Activated CD4-positive, CD25-positive, alpha-beta regulatory T cell treated with anti-CD3 and anti-CD28 coated beads, Interleukin-2, amount 50 U/mL, for 72 hours (primary cell): Measurements from ENCODE around the gene DBN1.
A peak's percentile ranks its signal among the peaks of the same experiment; 100 is the strongest.

Source experiments
- DNase-seq: peaks from one replicate; pipeline ENCODE4 v3.0.0; 2021

The DBN1 gene

DNA sequence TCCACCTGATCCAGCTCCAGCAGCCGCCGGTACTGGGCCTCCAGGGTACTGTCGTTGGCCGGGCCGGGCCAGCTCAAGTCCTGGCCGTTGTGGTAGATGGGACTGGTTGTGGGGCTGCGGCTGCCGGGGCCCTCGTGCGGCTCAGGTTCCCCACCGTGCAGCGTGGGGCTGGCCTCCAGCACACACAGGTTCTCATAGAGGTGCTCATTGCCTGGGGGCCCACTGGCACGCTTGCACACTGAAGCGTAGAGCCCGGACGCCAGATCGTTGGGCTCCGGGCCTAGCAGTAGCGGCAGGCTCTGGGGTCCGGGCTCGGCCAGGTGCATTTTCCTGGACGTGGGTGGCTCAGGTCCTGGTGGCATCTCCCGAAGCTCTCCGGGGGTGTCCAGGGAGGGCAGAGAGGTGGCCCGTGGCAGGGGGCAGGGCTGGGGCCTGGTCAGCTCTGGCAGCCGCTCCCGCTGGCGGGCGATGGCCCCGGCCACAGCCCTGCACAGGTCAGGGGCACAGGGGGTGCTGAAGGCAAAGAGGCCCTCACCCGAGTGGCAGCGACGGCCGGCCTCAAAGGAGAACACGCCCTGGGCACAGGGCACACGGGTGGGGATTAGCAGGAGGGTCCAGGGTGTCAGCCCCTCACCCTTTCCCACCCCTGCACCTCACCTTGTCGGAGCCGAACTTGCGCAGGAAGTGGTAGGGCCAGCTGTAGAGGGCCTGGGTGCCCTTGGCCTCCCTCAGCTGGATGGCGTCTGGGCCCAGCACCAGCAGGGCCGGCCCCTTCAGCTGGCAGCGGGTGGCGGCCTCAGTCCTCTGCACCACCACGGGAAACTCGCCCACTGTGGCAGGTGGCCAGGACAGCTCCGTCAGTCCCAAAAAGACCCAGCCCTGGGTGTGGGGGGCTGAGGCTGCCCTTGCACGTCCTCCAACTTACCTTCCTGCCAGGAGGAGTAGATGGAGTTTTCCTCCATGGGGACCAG, 30.9 kb upstream of the DBN1 start:
- no peak for DNase-seq

- no peak for DNase-seq
These were observed 30.1 kb upstream of the DBN1 start for GRCh38 chr5:177503351-177504085.

- no peak for DNase-seq
These were observed 29.5 kb upstream of the DBN1 start for GRCh38 chr5:177502886-177503285.

- no peak for DNase-seq
These were observed 28.6 kb upstream of the DBN1 start for GRCh38 chr5:177501874-177502678.

DNA sequence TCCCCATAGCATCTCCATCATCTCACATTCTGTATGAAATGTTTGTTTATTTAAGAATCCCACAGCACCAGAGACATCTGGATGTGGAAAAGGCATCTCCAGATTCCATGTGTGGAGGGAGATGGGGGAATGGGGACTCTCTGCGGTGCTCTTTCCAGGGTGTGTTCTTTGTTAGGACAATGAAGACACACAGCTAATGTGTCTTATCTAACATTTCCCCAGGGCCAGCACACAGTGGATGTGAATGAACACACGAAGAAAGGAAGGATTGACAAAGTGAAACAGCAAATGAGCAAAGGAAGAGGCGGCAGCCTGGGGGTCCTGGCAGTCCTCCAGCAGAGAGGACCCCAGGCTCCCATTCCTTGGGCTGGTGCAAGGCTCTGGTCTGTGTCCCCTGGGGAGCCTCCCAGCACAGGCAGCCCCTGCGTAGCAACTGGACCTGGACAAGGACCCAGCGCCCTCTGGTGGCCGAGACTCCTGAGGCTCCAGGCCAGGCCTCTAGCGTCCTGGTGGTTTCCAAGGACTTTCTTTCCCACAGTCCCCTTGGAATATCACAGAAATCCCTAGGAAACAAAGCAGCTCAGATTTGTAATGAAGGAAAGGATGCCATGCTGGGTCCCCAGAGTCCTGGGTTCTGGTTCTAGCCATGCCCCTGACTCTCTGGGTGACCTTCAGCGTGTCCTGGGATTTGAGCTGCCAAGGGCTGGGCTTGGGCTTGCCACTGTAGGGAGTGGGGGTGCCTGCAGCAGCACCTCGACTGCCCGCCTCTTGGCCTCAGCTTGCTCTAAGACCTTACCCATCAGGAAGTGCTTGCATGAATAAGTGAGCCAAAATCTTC, 27.5 kb upstream of the DBN1 start:
- peak; percentile 88 for DNase-seq

DNA sequence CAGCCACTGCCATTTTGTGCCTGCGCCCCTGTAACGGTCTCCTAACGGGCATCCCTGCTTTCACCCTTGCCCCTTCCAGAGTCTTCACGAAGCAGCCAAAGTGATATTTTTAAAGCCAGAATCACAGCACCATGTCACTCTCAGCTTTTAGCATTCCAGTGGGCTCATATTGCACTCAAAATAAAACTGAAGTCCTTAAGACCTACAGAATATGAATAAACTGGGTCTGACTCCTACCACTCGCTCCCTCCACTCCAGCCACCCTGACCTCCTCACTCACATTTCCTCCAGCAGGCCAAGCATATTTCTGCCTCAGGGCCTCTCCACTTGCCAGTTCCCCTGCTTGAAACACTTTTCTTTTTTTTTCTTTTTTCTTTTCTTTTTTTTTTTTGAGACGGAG, 26.4 kb upstream of the DBN1 start:
- DNase-seq, result no peak

GRCh38 chr5:177498013-177498787, 24.8 kb upstream of the DBN1 start:
- DNase-seq, result peak; percentile 55

- DNase-seq, result peak; percentile 97
These were observed 24.0 kb upstream of the DBN1 start, which contains the start of gene PDLIM7 for GRCh38 chr5:177497292-177498012. TSS of gene PDLIM7 (minus strand) at chr5:177497604. CDS start at chr5:177496512, 1,092 bp downstream.

DNA sequence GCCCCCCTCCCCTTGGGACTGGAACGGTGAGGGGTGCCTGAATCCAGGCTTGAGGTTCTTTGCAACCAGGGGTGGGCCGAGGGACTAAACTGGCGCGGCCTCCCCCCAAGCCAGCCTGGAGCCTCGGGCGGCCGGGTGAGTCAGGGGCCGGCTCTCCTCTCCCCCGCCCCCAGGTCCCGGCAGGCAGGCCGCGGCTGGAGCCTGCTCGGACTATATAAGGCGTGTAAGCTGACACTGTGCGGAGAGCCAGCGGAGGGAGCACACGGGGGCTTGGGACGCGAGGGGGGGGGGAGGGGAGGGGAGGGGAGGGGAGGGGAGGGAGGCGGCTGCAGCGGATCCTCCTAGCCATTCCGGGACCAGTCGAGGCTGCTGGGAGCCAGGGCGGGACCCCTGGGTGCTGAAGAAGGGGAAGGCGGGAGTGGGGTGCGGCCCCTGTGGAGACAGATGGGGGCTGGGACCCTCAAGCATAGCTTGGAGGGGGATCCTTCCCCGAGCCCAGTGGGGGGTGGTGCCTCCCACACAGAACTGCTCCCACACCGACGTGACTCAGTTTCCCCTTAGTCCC, 23.4 kb upstream of the DBN1 start:
- no peak for DNase-seq

DNA sequence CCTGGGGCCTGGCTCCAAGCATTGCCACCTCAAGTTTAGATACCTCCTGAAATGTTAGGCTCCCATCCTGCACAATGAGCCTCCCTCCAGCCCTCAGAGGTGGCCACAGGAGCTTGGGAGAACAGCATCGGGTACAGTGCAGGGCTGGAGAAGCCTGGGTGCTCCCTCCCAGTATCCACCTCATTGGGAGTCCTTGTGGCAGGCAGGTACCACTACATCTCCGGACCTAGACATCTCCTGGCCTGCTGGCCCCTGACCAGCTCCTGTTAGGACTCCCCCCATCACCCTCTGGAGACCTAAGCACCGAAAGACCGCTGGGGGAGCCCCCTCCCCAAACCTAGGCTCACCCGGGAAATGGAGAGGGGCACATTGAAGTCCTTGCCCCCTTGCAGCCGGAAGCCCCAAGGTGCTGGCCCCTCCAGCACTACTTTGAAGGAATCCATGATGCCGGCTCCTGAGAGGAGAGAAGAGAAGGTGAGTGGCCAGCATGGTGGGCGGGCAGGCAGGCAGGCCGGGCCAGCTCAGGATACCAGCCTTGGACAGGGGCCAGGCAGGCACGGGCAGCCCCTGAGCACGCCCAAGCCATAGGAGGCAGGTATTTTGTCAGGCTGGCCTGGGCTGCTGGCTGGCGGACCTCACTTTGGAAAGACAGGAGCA, 22.8 kb upstream of the DBN1 start:
- no peak for DNase-seq

- DNase-seq, result no peak
These were observed 22.0 kb upstream of the DBN1 start for GRCh38 chr5:177495243-177496060.

- no peak for DNase-seq
These were observed 21.1 kb upstream of the DBN1 start for GRCh38 chr5:177494346-177495195.

- no peak for DNase-seq
These were observed 20.4 kb upstream of the DBN1 start for GRCh38 chr5:177493795-177494345.

- no peak for DNase-seq
These were observed 19.4 kb upstream of the DBN1 start for GRCh38 chr5:177492841-177493240.

DNA sequence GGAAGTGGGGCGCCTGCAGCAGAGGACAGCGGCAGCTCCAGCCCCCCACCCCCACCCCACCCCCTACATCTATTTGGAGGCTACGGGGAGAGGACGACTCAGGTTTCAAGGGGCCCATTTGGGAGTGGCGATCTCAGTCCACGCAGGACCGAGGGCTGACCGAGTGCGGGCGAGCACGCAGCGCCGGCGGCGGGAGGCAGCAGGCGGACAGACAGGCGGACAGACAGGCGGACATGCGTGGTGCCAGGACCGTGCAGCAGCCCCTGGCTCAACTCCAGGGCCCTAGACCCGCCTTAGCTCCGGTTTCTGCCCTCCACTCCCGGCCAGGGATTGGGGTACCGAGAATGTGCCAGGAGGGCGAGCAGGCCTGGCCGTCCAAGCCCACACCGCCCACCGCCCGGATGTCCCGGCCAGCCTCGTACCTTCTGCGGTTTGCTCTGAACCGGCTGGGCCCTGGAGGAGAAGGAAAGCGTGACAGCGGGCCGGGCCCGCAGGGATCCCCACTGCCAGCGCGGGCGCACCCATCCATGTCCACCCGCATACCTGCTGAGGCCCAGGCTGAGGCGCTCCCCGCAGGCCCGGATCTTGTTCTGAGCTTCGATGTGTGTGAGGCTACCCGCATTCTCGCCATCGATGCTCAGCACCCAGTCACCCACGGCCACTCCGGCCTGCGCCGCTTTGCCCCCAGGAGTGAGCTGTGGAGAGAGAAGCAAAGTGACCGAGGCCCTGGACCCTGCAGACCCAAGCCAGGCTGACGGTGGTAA, 18.7 kb upstream of the DBN1 start:
- DNase-seq, result no peak

- DNase-seq, result peak; percentile 62
These were observed 18.1 kb upstream of the DBN1 start for GRCh38 chr5:177491429-177491945.
